ENCODE results near the gene GAST.

GAST gene

GRCh38 chr17:41717408-41718286, 5.5 kb downstream of the GAST start:
- DNase-seq, result peak; percentile 35

- no peak for DNase-seq
Observed at GRCh38 chr17:41718287-41718645, 6.1 kb downstream of the GAST start.

DNA sequence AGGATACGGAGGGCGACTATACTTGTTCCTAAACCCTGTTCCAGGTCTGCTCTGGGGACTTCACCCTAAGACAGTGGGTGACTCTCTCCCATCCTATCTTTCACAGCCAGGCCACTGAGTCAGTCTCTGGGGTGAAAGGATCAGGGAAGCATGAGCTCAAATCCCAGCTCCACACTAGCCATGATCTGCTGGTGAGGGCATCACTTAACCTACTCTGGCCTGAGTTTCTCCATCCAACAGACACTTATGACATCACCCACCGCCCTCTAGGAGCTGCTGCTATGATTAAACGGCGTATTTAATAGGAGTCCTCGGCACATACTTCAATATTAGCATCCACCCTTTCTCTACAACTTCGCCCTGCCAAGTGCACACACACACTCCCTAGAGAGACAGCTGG, 10.1 kb downstream of the GAST start:
- DNase-seq, result no peak

GRCh38 chr17:41723801-41724475, 11.8 kb downstream of the GAST start:
- no peak for DNase-seq

GRCh38 chr17:41724476-41725050, 12.4 kb downstream of the GAST start:
- DNase-seq, result peak; percentile 87

- DNase-seq, result no peak
Observed at GRCh38 chr17:41725134-41725533, 13.0 kb downstream of the GAST start.

- no peak for DNase-seq
Observed at GRCh38 chr17:41728056-41728455, 15.9 kb downstream of the GAST start.

- no peak for DNase-seq
Observed at GRCh38 chr17:41730479-41730878, 18.3 kb downstream of the GAST start.

- DNase-seq, result no peak
Observed at GRCh38 chr17:41731836-41732235, 19.7 kb downstream of the GAST start.

- no peak for DNase-seq
Observed at GRCh38 chr17:41733348-41734138, 21.4 kb downstream of the GAST start.

GRCh38 chr17:41734139-41734948, 22.2 kb downstream of the GAST start, which contains the start of gene HAP1:
Gene HAP1 (minus strand): TSS chr17:41734643. CDS start chr17:41734634, 9 bp downstream.
- peak; percentile 24 for DNase-seq

DNA sequence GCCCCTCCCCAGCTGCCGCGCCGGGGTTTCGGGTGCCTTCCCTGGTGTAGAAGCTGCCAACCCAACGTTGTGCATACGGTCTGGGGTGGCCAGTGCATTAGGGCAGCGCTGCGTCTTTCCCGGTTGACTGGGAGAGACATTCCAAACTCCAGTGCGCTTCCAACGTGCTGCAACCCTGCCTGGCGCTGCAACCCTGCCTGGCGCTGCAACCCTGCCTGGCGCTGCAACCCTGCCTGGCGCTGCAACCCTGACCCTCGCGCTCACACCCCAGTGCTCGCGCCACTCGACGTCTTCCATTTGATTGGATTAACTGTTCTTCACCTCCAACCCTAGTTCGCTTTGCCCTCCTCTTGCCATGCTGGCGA, 22.8 kb downstream of the GAST start:
- DNase-seq, result no peak

DNA sequence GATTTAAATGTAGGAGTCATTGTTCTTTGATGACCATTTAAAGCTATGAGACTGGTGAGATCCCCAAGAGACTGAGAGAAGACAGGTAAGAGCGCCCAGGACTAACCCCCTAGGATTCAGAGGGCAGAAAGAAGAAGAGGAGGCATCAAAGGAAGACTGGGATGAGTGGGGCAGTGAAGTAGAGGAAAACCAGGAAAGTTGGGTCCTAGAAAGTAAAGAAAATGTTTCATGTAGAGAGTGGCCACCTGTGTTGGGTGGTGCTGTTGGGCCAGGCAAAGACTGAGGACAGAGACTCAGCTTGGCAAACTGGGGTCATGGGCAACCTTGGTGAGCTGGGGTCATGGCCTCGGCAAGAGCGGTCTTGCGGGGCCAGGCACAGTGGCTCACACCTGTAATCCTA, 23.6 kb downstream of the GAST start:
- DNase-seq, result no peak

DNA sequence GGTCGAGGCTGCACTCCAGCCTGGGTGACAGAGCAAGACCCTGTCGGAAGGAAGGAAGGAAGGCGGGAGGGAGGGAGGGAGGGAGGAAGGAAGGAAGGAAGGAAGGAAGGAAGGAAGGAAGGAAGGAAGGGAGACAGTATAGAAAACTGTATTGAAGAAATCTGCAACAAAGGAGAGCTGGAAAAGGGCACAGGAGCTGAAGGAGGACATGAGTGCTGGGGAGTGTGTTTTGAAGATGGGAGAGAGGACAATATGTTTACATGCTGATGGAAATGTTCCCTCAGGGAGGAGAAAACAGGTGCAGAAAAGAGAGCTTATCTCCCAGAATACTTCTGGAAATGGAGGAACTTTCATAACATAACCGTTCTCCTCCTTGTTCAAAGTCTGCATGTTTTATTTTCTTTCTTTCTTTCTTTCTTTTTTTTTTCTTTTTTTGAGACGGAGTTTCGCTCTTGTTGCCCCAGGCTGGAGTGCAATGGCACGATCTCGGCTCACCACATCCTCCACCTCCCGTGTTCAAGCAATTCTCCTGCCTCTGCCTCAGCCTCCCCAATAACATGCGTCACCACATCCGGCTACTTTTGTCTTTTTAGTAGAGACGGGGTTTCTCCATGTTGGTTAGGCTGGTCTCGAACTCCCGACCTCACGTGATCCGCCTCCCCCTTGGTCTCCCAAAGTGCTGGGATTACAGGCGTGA, 25.0 kb downstream of the GAST start:
- no peak for DNase-seq

GRCh38 chr17:41737680-41738023, 25.5 kb downstream of the GAST start:
- no peak for DNase-seq

- peak; percentile 82 for DNase-seq
Observed at GRCh38 chr17:41738077-41738800, 26.1 kb downstream of the GAST start.

DNA sequence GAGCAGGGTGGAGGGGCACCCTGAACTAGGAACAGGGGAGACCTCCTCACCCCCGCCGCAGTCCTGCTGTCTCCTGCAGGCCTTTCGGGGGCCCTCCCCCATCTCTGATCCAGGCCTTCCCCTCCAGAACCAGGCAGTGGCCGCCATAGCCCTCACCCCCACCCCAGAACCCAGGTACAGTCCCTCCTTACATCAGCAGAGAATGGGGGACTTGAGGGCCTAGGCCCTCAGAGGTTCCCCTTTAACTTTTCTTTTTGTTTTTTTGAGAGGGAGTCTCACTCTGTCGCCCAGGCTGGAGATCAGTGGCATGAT, 26.6 kb downstream of the GAST start:
- no peak for DNase-seq

GRCh38 chr17:41739661-41740352, 27.7 kb downstream of the GAST start:
- DNase-seq, result no peak

DNA sequence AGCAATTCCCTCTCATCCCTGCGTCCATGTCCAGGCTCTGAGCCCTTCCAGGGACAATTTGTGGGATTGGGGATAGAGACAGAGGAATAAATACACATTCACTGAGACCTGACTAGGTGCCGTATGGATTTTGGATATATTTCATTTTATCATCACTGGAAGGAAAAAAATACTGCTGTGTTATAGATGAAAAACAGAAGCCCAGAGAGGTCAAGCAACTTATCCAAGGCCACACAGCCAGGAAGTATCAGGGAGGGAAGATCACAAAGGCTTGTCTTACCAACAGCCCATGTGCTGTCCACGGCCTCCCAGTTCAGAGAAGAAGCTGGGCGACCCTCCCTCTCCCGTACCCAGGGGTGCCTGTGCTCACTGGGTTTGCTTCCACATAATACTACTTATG, 28.4 kb downstream of the GAST start:
- DNase-seq, result no peak

GRCh38 chr17:41741709-41742108, 29.6 kb downstream of the GAST start:
- DNase-seq, result no peak

DNA sequence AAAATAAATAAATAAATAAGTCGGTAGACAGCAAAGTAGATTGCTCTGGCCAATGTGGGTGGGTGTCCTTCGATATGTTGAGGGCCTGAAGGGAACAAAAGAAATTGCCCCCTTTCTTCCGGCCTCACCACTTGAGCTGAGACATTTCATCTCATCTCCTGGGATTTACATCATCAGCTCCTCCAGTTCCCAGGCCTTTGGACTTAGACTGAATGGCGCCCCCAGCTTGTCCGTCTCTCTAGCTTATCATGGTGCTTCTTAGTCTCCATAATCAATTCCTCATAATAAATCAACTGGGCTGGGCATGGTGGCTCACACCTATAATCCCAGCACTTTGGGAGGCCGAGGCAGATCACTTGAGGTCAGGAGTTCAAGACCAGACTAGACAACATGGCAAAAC, 36.1 kb downstream of the GAST start:
- DNase-seq, result no peak

Data from NCI-H774 (cell line).